SK-N-SH (cell line): ENCODE results near the gene PYGO1.
A peak's percentile ranks its signal among the peaks of the same experiment; 100 is the strongest.

Experiments used
- CTCF ChIP-seq: fragments of 200-600 bp; sonication (generic); IDR thresholded peaks from 2 replicates; pipeline ENCODE4 v1.6.1; 2017; ENCODE audit warnings: antibody characterized with exemption, mild to moderate bottlenecking, moderate library complexity
- POLR2AphosphoS5 ChIP-seq: IDR thresholded peaks from 2 replicates; pipeline ENCODE4 v1.6.1; 2012; ENCODE audit warnings: low read depth, low read length
- TAF1 ChIP-seq: IDR thresholded peaks from 2 replicates; pipeline ENCODE4 v1.6.1; 2012; ENCODE audit warnings: low read depth, mild to moderate bottlenecking, low read length, moderate library complexity, borderline replicate concordance

GRCh38 chr15:55564347-55565145, 23.6 kb downstream of the PYGO1 start:
- TF ChIP-seq CTCF (peak; percentile 18; the same call in 1 of the 2 replicates), POLR2AphosphoS5 (no peak), TAF1 (no peak)
